H9 (cell line): ENCODE measurements around the gene NACAD. TPM values are rescaled to one million over a fixed set of nuclear protein-coding genes. Genes with fewer than 3 reads are reported as not detected.

Experiments
- DNase-seq: peaks from one replicate; pipeline ENCODE4 v3.0.0-alpha.2; 2017
- H2AFZ ChIP-seq: one replicate; pipeline ENCODE4 v1.6.1; 2013; ENCODE audit warnings: mild to moderate bottlenecking, low read length, control low read depth, moderate library complexity
- H2AK5ac ChIP-seq: 2 replicates; pipeline ENCODE4 v1.6.1; 2013; ENCODE audit warnings: low read length, control low read depth, mixed read lengths; ENCODE audit not compliant: insufficient read length
- H2BK120ac ChIP-seq: one replicate; pipeline ENCODE4 v1.6.1; 2013; ENCODE audit warnings: low read depth, mild to moderate bottlenecking, low read length, control low read depth, inconsistent platforms; ENCODE audit not compliant: poor library complexity, severe bottlenecking
- H2BK12ac ChIP-seq: 2 replicates; pipeline ENCODE4 v1.6.1; 2013; ENCODE audit warnings: low read length, control low read depth, mixed read lengths, low read depth; ENCODE audit not compliant: insufficient read length
- H2BK15ac ChIP-seq: 2 replicates; pipeline ENCODE4 v1.6.1; 2013; ENCODE audit warnings: low read depth, low read length, control low read depth
- H2BK20ac ChIP-seq: one replicate; pipeline ENCODE4 v1.6.1; 2013; ENCODE audit warnings: low read depth, mild to moderate bottlenecking, low read length, control low read depth, inconsistent platforms; ENCODE audit not compliant: poor library complexity, severe bottlenecking
- H2BK5ac ChIP-seq: 2 replicates; pipeline ENCODE4 v1.6.1; 2013; ENCODE audit warnings: low read length, control low read depth, mixed read lengths; ENCODE audit not compliant: insufficient read length
- H3K14ac ChIP-seq: 2 replicates; pipeline ENCODE4 v1.6.1; 2013; ENCODE audit warnings: low read length, control low read depth; ENCODE audit not compliant: insufficient read depth
- H3K18ac ChIP-seq: 2 replicates; pipeline ENCODE4 v1.6.1; 2013; ENCODE audit warnings: low read depth, mild to moderate bottlenecking, mixed read lengths, low read length, control low read depth; ENCODE audit not compliant: insufficient read length
- H3K23ac ChIP-seq: 2 replicates; pipeline ENCODE4 v1.6.1; 2013; ENCODE audit warnings: low read length, control low read depth, mixed read lengths, low read depth; ENCODE audit not compliant: insufficient read length
- H3K23me2 ChIP-seq: 2 replicates; pipeline ENCODE4 v1.6.1; 2013; ENCODE audit warnings: low read depth, mild to moderate bottlenecking, mixed read lengths, low read length, control low read depth; ENCODE audit not compliant: insufficient read length, poor library complexity, severe bottlenecking
- H3K27ac ChIP-seq: 2 replicates; pipeline ENCODE4 v1.5.1; 2013; ENCODE audit warnings: low read length, control low read depth, mixed read lengths, low read depth; ENCODE audit not compliant: insufficient read length
- H3K27me3 ChIP-seq: 2 replicates; pipeline ENCODE4 v1.6.1; 2013; ENCODE audit warnings: low read length, control low read depth, inconsistent platforms; ENCODE audit not compliant: insufficient read depth
- H3K4ac ChIP-seq: 2 replicates; pipeline ENCODE4 v1.6.1; 2013; ENCODE audit warnings: low read depth, mild to moderate bottlenecking, control low read depth, inconsistent platforms, low read length, moderate library complexity
- H3K4me1 ChIP-seq: 2 replicates; pipeline ENCODE4 v1.6.1; 2013; ENCODE audit warnings: low read length, control low read depth, inconsistent platforms; ENCODE audit not compliant: insufficient read depth
- H3K4me2 ChIP-seq: 2 replicates; pipeline ENCODE4 v1.6.1; 2013; ENCODE audit warnings: low read length, control low read depth, mixed read lengths; ENCODE audit not compliant: insufficient read length, insufficient read depth
- H3K56ac ChIP-seq: 2 replicates; pipeline ENCODE4 v1.6.1; 2013; ENCODE audit warnings: low read depth, mild to moderate bottlenecking, mixed read lengths, low read length, control low read depth; ENCODE audit not compliant: insufficient read length
- H3K79me1 ChIP-seq: 2 replicates; pipeline ENCODE4 v1.6.1; 2013; ENCODE audit warnings: low read depth, mild to moderate bottlenecking, moderate library complexity, low read length, control low read depth, inconsistent platforms; ENCODE audit not compliant: insufficient read depth, poor library complexity, severe bottlenecking
- H3K79me2 ChIP-seq: 2 replicates; pipeline ENCODE4 v1.6.1; 2013; ENCODE audit warnings: low read length, control low read depth, inconsistent platforms; ENCODE audit not compliant: insufficient read depth
- H3K9ac ChIP-seq: 2 replicates; pipeline ENCODE4 v1.6.1; 2013; ENCODE audit warnings: low read length, control low read depth, mixed read lengths; ENCODE audit not compliant: insufficient read length; ENCODE audit errors: extremely low read depth
- H3K9me3 ChIP-seq: one replicate; pipeline ENCODE4 v1.6.1; 2013; ENCODE audit warnings: low read depth, low read length, inconsistent platforms; ENCODE audit not compliant: control insufficient read depth
- H3T11ph ChIP-seq: one replicate; pipeline ENCODE4 v1.6.1; 2013; ENCODE audit warnings: mild to moderate bottlenecking, low read length, control low read depth, inconsistent platforms
- H4K20me1 ChIP-seq: one replicate; pipeline ENCODE4 v1.6.1; 2013; ENCODE audit not compliant: control insufficient read depth, insufficient read length, insufficient read depth
- H4K5ac ChIP-seq: 2 replicates; pipeline ENCODE4 v1.6.1; 2013; ENCODE audit warnings: low read depth, mild to moderate bottlenecking, mixed read lengths, low read length, control low read depth; ENCODE audit not compliant: insufficient read length
- H4K8ac ChIP-seq: replicated peaks from 2 replicates; pipeline ENCODE4 v1.6.1; 2013; ENCODE audit warnings: low read length, control low read depth, mixed read lengths, low read depth; ENCODE audit not compliant: insufficient read length
- H4K91ac ChIP-seq: 2 replicates; pipeline ENCODE4 v1.6.1; 2013; ENCODE audit warnings: low read depth, mild to moderate bottlenecking, moderate library complexity, mixed read lengths, low read length, control low read depth; ENCODE audit not compliant: insufficient read length
- H3K27ac Mint-ChIP-seq, 3 experiments: 2 replicates in 2 of 3; 3 replicates in 1 of 3; pipeline ENCODE4 v1.8.0; 2020 to 2021; ENCODE audit warnings: mixed read lengths in 3 of 3, mild to moderate bottlenecking in 1 of 3, moderate library complexity in 1 of 3
- H3K27me3 Mint-ChIP-seq: 2 replicates; pipeline ENCODE4 v1.8.0; 2021; ENCODE audit warnings: low read depth, mild to moderate bottlenecking, moderate library complexity, mixed read lengths
- H3K36me3 Mint-ChIP-seq, 3 experiments: 2 replicates in 2 of 3; 3 replicates in 1 of 3; pipeline ENCODE4 v1.8.0; 2020 to 2021; ENCODE audit warnings: low read depth in 3 of 3, mixed read lengths in 3 of 3; ENCODE audit not compliant: insufficient read depth in 1 of 3
- H3K4me1 Mint-ChIP-seq, 2 experiments: 2 replicates each; pipeline ENCODE4 v1.8.0; 2020; ENCODE audit warnings: mixed read lengths in 2 of 2
- H3K4me3 Mint-ChIP-seq, 2 experiments: 2 replicates in 1 of 2; 3 replicates in 1 of 2; pipeline ENCODE4 v1.8.0; 2020 to 2021; ENCODE audit warnings: mild to moderate bottlenecking in 2 of 2, mixed read lengths in 2 of 2, moderate library complexity in 1 of 2
- H3K9me3 Mint-ChIP-seq, 2 experiments: 2 replicates in 1 of 2; 3 replicates in 1 of 2; pipeline ENCODE4 v1.8.0; 2020; ENCODE audit warnings: mild to moderate bottlenecking in 2 of 2, mixed read lengths in 2 of 2, moderate library complexity in 1 of 2
- CTCF ChIP-seq: fragments of 200-600 bp; sonication (generic); conservative IDR thresholded peaks from 3 replicates; pipeline ENCODE4 v1.8.0; 2021; ENCODE audit warnings: antibody characterized with exemption, mild to moderate bottlenecking
- WGBS: extraction: QIAGEN DNeasy Blood & Tissue Kit; methylation state at CpG from one replicate; pipeline ENCODE4 v1.1.7; 2013; ENCODE audit warnings: missing lambda C conversion rate, low lambda C conversion rate, mixed read lengths; ENCODE audit not compliant: insufficient read length; ENCODE audit errors: extremely low coverage; 5-methylcytosine and 5-hydroxymethylcytosine counted together
- total RNA-seq: library from RNA; stranded (reverse); gene quantifications from 2 replicates; pipeline ENCODE4 v1.2.1, GENCODE V29; 2021

The NACAD gene
- total RNA-seq, 1 experiment from 2014 or later, result 8.0 TPM

GRCh38 chr7:45129181-45129800 is 40.5 kb upstream of the NACAD start:
- peaks cover 2% of the 10 kb centered on the region in 2 experiments; a peak in 2 of 4 replicates for H3K4me1 Mint-ChIP-seq
- H3K27me3 ChIP-seq, result no peaks in the 10 kb centered on the region
- no peak overlapping the region for H3K23ac ChIP-seq
- no peak overlapping the region for H4K5ac ChIP-seq
- no peaks in the 10 kb centered on the region for H3K36me3 Mint-ChIP-seq
- WGBS, result no CpG with 5 or more reads among the region's 15 CpGs
- H2BK12ac ChIP-seq, result no peak overlapping the region
- H3K4me3 Mint-ChIP-seq, result no peak overlapping the region
- H3K27ac ChIP-seq, result no peak overlapping the region
- H3K79me1 ChIP-seq, result no peaks in the 10 kb centered on the region
- no peak overlapping the region for H4K91ac ChIP-seq
- no peak overlapping the region for H3K4me2 ChIP-seq
- DNase-seq, result no peak
- no peaks in the 10 kb centered on the region for H4K20me1 ChIP-seq
- no peak for TF ChIP-seq CTCF
- no peaks in the 10 kb centered on the region for H3K79me2 ChIP-seq
- H3K9me3 ChIP-seq, result no peaks in the 10 kb centered on the region
- H3K18ac ChIP-seq, result no peak overlapping the region
- H3K56ac ChIP-seq, result no peak overlapping the region
- no peak overlapping the region for H2AFZ ChIP-seq
- H3T11ph ChIP-seq, result no peak overlapping the region
- no peak overlapping the region for H2BK5ac ChIP-seq
- H3K14ac ChIP-seq, result no peak overlapping the region; the same call in 1 of the 2 replicates
- H4K8ac ChIP-seq, result no peak overlapping the region
- no peak overlapping the region for H3K4ac ChIP-seq
- no peaks in the 10 kb centered on the region for H3K4me1 ChIP-seq
- no peak overlapping the region for H3K9ac ChIP-seq
- H2AK5ac ChIP-seq, result no peak overlapping the region
- no peaks in the 10 kb centered on the region for H3K23me2 ChIP-seq
- peaks cover 2% of the 10 kb centered on the region; the same call in 1 of the 2 replicates for H3K27me3 Mint-ChIP-seq
- H2BK20ac ChIP-seq, result no peak overlapping the region
- no peaks in the 10 kb centered on the region for H3K9me3 Mint-ChIP-seq
- H2BK120ac ChIP-seq, result no peak overlapping the region
- peak overlapping the region in 1 of 3 experiments; percentile 4; a peak in 1 of 7 replicates for H3K27ac Mint-ChIP-seq
- H2BK15ac ChIP-seq, result no peak overlapping the region
